Body of pancreas (tissue), 4 donors: ENCODE measurements around the gene ABHD12. TPM values are rescaled to one million over a fixed set of nuclear protein-coding genes. Genes with fewer than 3 reads are reported as not detected.
"Not testable (repeated sequence)": the region's sequence is repeated elsewhere in the genome, so short reads cannot be mapped to it uniquely, and the experiment has no call there.

ENCODE experiments used
- ATAC-seq: fragments of 150-250 bp; one replicate; pipeline ENCODE4 v1.9.1; 2016
- DNase-seq, 4 donors: peaks; one replicate each; pipeline ENCODE4 v3.0.0-alpha.2; 2019
- H3K27ac ChIP-seq, 4 donors: fragments of 200-600 bp; sonication (generic); 1 replicate in 3 of 4; 2 replicates in 1 of 4; pipeline versions ENCODE4 v1.5.1 to v1.6.1; 2016 to 2019; ENCODE audit warnings: mild to moderate bottlenecking in 1 of 4, mixed read lengths in 1 of 4, moderate library complexity in 1 of 4
- H3K27me3 ChIP-seq, 2 donors: fragments of 200-600 bp; sonication (generic); one replicate each; pipeline ENCODE4 v1.6.0; 2016; ENCODE audit warnings: mild to moderate bottlenecking in 1 of 2
- H3K36me3 ChIP-seq, 2 donors: fragments of 200-600 bp; sonication (generic); replicated peaks in 1 of 2; 2 replicates each; pipeline ENCODE4 v1.5.1; 2016; ENCODE audit warnings: low read depth in 2 of 2; ENCODE audit not compliant: insufficient read depth in 1 of 2
- H3K4me1 ChIP-seq: fragments of 200-600 bp; sonication (generic); one replicate; pipeline ENCODE4 v1.6.0; 2016
- H3K4me3 ChIP-seq, 2 donors: fragments of 200-600 bp; sonication (generic); 1 replicate in 1 of 2; 2 replicates in 1 of 2; pipeline ENCODE4 v1.5.1; 2016 to 2019
- H3K9me3 ChIP-seq, 3 donors: fragments of 200-600 bp; sonication (generic); 1 replicate in 2 of 3; 2 replicates in 1 of 3; pipeline ENCODE4 v1.5.1; 2016
- POLR2A ChIP-seq, 3 donors: fragments of 450-650 bp; IDR thresholded peaks; one replicate each; pipeline ENCODE4 v1.6.1; 2016; ENCODE audit warnings: antibody characterized with exemption in 3 of 3, mild to moderate bottlenecking in 2 of 3
- WGBS, 2 donors: methylation state at CpG; one replicate each; pipeline ENCODE4 v1.1.5; 2017; 5-methylcytosine and 5-hydroxymethylcytosine counted together
- intact Hi-C: fragments of 100-400 bp; cut with DNase I; formaldehyde crosslinking; loops from one replicate; pipeline ENCODE4 v1.15.1; 2023
- total RNA-seq, 2 donors: library from RNA; depleted of rRNA; stranded (reverse); fragments of >200 nt; gene quantifications; one replicate each; pipeline ENCODE4 v1.1.0, GENCODE V29; 2016
- TF ChIP-seq, protein P1 (sequence below), 7 experiments: fragments of 450-650 bp in 4 of 7; fragments of 200-600 bp in 3 of 7; sonication (generic) in 3 of 7; IDR thresholded peaks; one replicate each; pipeline ENCODE4 v1.5.1; 2016 to 2019; ENCODE audit warnings: antibody characterized with exemption in 7 of 7

Gene ABHD12
- total RNA-seq, 2 donors from 2014 or later = 74.7 to 106 TPM

DNA sequence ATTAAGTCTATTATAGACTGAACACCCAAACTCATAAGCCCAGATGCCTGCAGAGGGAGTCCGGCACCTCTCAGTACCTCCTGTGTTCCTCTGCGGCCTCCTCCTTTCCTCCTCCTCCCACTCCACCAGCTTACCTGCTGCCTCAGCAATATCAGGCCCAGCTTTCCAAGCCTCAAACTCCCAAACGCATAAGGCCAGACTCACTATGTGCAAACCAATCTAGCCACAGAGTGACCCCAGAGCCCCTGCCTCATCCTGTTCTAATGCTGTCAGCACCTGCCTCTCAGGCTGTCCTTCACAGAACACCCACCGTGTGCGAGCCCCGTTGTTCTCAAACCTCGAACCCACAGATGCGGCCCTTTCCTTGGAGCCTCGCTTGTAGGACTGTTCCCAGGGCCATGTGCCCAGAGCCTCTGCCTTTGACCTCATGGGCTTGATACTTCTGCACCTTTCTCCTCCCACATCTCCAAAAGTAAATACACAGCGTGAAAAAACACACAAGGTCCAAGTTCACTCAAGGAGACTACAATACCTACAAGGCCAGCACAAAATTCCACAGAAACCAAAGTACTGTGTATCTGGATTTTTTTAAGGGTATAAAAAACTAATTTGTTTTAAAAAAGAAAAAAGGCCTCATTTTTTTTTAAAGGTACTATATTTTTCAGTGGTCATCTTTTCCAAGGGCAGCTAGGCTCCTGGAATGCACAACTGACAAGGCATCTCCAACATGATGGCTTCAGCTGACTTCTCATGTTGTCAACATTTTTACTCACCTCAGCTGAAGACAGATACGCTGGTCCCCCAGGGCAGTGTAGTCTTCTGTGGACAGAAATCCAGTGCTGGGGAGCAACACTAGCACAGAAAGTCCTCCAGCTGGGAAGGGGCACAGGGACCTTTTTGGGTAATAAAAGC, 52.3 kb downstream of the ABHD12 start:
- ATAC-seq (peak; percentile 72), DNase-seq (peak; percentile 62 to 81 (median 74))
- H3K27ac ChIP-seq = peak overlapping the region; percentile 75 to 89 (median 82)
- peaks cover 66% of the 10 kb centered on the region for H3K4me1 ChIP-seq
- 30 to 34% methylated on average over 11 of the region's 11 CpGs for WGBS, 2 donors
- no peaks in the 10 kb centered on the region for H3K27me3 ChIP-seq
- intact Hi-C loops = no loop called here
- H3K4me3 ChIP-seq = no peak overlapping the region
- no peaks in the 10 kb centered on the region for H3K36me3 ChIP-seq
- no peaks in the 10 kb centered on the region for H3K9me3 ChIP-seq
- TF ChIP-seq, protein P1, sequence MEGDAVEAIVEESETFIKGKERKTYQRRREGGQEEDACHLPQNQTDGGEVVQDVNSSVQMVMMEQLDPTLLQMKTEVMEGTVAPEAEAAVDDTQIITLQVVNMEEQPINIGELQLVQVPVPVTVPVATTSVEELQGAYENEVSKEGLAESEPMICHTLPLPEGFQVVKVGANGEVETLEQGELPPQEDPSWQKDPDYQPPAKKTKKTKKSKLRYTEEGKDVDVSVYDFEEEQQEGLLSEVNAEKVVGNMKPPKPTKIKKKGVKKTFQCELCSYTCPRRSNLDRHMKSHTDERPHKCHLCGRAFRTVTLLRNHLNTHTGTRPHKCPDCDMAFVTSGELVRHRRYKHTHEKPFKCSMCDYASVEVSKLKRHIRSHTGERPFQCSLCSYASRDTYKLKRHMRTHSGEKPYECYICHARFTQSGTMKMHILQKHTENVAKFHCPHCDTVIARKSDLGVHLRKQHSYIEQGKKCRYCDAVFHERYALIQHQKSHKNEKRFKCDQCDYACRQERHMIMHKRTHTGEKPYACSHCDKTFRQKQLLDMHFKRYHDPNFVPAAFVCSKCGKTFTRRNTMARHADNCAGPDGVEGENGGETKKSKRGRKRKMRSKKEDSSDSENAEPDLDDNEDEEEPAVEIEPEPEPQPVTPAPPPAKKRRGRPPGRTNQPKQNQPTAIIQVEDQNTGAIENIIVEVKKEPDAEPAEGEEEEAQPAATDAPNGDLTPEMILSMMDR (IDR thresholded peaks at IDR 0.05) = peak in 5 of 7 experiments; percentile 15 to 61 (median 58)
- no peak for TF ChIP-seq POLR2A (IDR thresholded peaks at IDR 0.05)

DNA sequence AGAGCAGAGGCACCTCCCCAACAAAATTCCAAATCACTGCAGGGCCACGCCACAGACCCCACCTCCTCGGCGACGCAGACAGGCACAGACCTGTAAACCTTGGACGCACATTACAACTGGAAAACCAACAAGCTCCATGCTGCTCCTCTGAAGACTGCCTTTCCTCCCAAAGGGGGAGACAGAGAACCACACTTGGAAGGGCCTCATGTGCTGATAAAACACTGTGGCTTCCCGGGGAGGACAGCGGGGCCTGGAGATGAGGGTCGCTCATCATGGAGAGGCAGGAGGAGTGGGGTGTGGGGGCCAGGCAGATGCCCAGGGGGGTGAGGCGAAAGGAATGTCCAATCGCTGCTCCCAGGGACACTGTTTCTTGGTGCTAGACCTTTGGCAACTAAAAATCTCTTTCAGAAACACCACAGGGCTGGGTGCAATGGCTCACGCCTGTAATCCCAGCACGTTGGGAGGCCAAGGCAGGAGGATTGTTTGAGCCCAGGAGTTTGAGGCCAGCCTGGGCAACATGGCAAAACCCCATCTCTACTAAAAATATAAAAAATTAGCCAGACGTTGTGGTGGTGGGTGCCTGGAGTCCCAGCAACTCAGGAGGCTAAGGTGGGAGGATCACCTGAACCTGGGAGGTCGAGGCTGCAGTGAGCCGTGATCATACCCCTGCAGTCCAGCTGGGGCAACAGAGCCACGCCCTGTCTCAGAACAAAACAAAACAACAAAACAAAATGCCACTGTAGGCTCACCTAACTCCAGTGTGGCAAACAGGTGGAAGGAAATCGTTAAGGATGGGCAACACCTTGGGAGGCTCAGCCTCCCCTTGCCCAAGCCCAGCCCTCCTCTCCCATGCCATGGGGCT, 53.8 kb downstream of the ABHD12 start:
- intact Hi-C loops = no loop called here
- ATAC-seq (peak; percentile 54), DNase-seq (peak; percentile 50 to 70 (median 57))
- WGBS, 2 donors = 40 to 50% methylated on average over 17 of the region's 17 CpGs
- Histone ChIP-seq H3K27ac (peak overlapping the region; percentile 47 to 89 (median 82)), H3K9me3 (no peaks in the 10 kb centered on the region), H3K4me1 (peaks cover 57% of the 10 kb centered on the region), H3K36me3 (no peaks in the 10 kb centered on the region), H3K27me3 (no peaks in the 10 kb centered on the region), H3K4me3 (no peak overlapping the region)
- TF ChIP-seq, protein P1 (IDR thresholded peaks at IDR 0.05) = peak in 6 of 7 experiments; percentile 16 to 82 (median 68)
- no peak for TF ChIP-seq POLR2A (IDR thresholded peaks at IDR 0.05)

DNA sequence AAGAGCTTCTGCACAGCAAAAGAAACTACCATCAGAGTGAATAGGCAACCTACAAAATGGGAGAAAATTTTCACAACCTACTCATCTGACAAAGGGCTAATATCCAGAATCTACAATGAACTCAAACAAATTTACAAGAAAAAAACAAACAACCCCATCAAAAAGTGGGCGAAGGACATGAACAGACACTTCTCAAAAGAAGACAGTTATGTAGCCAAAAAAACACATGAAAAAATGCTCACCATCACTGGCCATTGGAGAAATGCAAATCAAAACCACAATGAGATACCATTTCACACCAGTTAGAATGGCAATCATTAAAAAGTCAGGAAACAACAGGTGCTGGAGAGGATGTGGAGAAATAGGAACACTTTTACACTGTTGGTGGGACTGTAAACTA, 55.7 kb downstream of the ABHD12 start:
- H3K9me3 ChIP-seq, intact Hi-C loops, H3K4me3 ChIP-seq, DNase-seq, H3K27me3 ChIP-seq, ATAC-seq, H3K36me3 ChIP-seq, H3K27ac ChIP-seq: not testable (repeated sequence)
- peaks cover 41% of the 10 kb centered on the region for H3K4me1 ChIP-seq
- WGBS, 2 donors = 100% methylated on average over 1 of the region's 1 CpG

DNA sequence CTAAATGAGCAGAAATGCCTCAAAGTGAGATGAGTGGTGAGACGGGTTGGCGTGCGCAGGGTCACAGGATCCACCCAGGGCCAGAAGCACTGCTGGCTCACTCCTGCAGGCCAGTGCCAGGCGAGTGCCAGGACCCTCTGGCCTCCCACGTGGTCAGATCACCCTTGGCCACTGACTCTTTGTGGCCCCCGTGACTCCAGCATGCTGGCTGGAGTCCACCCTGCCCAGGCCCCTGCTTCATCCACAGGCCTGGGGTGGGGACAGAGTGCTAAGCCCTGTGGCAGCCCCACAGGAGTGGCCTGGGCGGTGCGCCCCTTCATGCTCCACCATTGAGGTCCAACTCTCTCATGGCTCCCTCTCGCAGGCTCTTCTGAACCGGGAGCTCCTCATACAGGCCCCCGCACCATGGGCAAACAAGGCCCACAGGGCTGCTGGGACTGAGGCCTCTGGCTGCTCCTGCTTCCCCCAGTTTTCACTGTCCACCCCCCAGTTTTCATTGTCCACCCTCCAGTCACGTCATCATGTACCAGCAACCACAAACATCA, 61.6 kb downstream of the ABHD12 start:
- no peak for TF ChIP-seq POLR2A (IDR thresholded peaks at IDR 0.05)
- TF ChIP-seq, protein P1 (IDR thresholded peaks at IDR 0.05) = no peak
- H3K36me3 ChIP-seq = no peaks in the 10 kb centered on the region
- intact Hi-C loops = no loop called here
- no peak overlapping the region for H3K27ac ChIP-seq
- DNase-seq (no peak), ATAC-seq (no peak)
- no peak overlapping the region for H3K4me3 ChIP-seq
- no peaks in the 10 kb centered on the region for H3K27me3 ChIP-seq
- no peaks in the 10 kb centered on the region for H3K9me3 ChIP-seq
- H3K4me1 ChIP-seq = no peaks in the 10 kb centered on the region
- 91 to 97% methylated on average over 10 to 12 of the region's 12 CpGs for WGBS, 2 donors
